Uterus (tissue), 2 donors: ENCODE results near the gene CNTD1.

Experiments
- POLR2A ChIP-seq, 2 donors: fragments of 450-650 bp; IDR thresholded peaks; one replicate each; pipeline ENCODE4 v1.6.1; 2016; ENCODE audit warnings: antibody characterized with exemption in 2 of 2, mild to moderate bottlenecking in 1 of 2, moderate library complexity in 1 of 2
- TF ChIP-seq, protein P1 (sequence below), 4 experiments: fragments of 200-600 bp in 2 of 4; fragments of 450-650 bp in 2 of 4; sonication (generic) in 2 of 4; IDR thresholded peaks; one replicate each; pipeline ENCODE4 v1.5.1; 2016 to 2019; ENCODE audit warnings: antibody characterized with exemption in 4 of 4, mild to moderate bottlenecking in 2 of 4, moderate library complexity in 1 of 4

DNA sequence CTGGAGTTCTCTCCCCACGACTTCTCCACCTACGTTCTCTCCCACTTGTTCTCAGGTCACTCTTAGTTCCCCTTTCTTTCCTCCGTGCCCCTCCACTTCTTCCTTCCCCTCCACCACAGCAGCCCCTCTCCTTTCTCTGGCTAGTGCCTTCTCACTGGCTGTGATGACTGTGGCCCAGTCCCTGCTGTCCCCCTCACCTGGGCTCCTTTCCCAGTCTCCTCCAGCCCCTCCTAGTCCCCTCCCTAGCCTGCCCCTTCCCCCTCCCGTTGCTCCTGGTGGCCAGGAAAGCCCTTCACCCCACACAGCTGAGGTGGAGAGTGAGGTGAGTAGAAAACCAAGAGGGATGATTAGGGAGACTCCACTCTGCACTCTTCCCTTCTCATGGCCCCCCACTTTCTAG lies 3.6 kb upstream of the CNTD1 start:
- TF ChIP-seq, protein P1, sequence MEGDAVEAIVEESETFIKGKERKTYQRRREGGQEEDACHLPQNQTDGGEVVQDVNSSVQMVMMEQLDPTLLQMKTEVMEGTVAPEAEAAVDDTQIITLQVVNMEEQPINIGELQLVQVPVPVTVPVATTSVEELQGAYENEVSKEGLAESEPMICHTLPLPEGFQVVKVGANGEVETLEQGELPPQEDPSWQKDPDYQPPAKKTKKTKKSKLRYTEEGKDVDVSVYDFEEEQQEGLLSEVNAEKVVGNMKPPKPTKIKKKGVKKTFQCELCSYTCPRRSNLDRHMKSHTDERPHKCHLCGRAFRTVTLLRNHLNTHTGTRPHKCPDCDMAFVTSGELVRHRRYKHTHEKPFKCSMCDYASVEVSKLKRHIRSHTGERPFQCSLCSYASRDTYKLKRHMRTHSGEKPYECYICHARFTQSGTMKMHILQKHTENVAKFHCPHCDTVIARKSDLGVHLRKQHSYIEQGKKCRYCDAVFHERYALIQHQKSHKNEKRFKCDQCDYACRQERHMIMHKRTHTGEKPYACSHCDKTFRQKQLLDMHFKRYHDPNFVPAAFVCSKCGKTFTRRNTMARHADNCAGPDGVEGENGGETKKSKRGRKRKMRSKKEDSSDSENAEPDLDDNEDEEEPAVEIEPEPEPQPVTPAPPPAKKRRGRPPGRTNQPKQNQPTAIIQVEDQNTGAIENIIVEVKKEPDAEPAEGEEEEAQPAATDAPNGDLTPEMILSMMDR (IDR thresholded peaks at IDR 0.05) = no peak
- no peak for TF ChIP-seq POLR2A (IDR thresholded peaks at IDR 0.05)
